Endothelial cell of umbilical vein (primary cell): ENCODE results near the gene PCDH19.

ENCODE experiments used
- CTCF ChIP-seq, 2 donors: IDR thresholded peaks; 1 replicate in 1 of 2; 2 replicates in 1 of 2; pipeline ENCODE4 v1.5.1; 2011; ENCODE audit warnings: low read length in 2 of 2, mild to moderate bottlenecking in 2 of 2, moderate library complexity in 2 of 2, control low read depth in 1 of 2, inconsistent platforms in 1 of 2, low read depth in 1 of 2; ENCODE audit not compliant: insufficient read depth in 1 of 2; ENCODE audit errors: extremely low read depth in 1 of 2
- EZH2 ChIP-seq: IDR thresholded peaks from 2 replicates; pipeline ENCODE4 v1.6.1; 2012; ENCODE audit warnings: borderline replicate concordance, low read depth, mild to moderate bottlenecking, moderate library complexity, low read length, inconsistent platforms; ENCODE audit not compliant: severe bottlenecking
- FOS ChIP-seq: IDR thresholded peaks from 2 replicates; pipeline ENCODE4 v1.6.1; 2011; ENCODE audit warnings: mild to moderate bottlenecking, low read length, moderate library complexity, borderline replicate concordance; ENCODE audit not compliant: insufficient read depth
- GATA2 ChIP-seq: IDR thresholded peaks from 2 replicates; pipeline ENCODE4 v1.7.0; 2011; ENCODE audit warnings: low read depth, mild to moderate bottlenecking, moderate library complexity, mixed read lengths, low read length; ENCODE audit not compliant: insufficient read length, insufficient read depth
- MAX ChIP-seq: IDR thresholded peaks from 2 replicates; pipeline ENCODE4 v1.6.1; 2011; ENCODE audit not compliant: insufficient read depth, insufficient read length
- MYC ChIP-seq: IDR thresholded peaks from one replicate; pipeline ENCODE4 v1.6.1; 2011; ENCODE audit warnings: mild to moderate bottlenecking, low read depth, low read length
- POLR2A ChIP-seq: IDR thresholded peaks from 2 replicates; pipeline ENCODE4 v1.6.1; 2012; ENCODE audit warnings: low read depth, mild to moderate bottlenecking, control low read depth, low read length
- POLR2AphosphoS5 ChIP-seq: IDR thresholded peaks from 2 replicates; pipeline ENCODE4 v1.6.1; 2012; ENCODE audit warnings: low read depth, mild to moderate bottlenecking, control low read depth, low read length, moderate library complexity; ENCODE audit not compliant: insufficient read depth

GRCh38 chrX:100297728-100298127 is 112.3 kb downstream of the PCDH19 start:
- TF ChIP-seq POLR2A (no peak), CTCF (IDR thresholded peaks at IDR 0.05; ENCODE audit: extremely low read depth in 1 of 2, insufficient read depth in 1 of 2, low read depth in 1 of 2, low read length in 2 of 2) (no peak), EZH2 (no peak), MYC (no peak), GATA2 (no peak), FOS (no peak), POLR2AphosphoS5 (no peak), MAX (no peak)
